HCT116 (cell line): ENCODE results near the gene TSC2. TPM values are rescaled to one million over a fixed set of nuclear protein-coding genes. Genes with fewer than 3 reads are reported as not detected.

ENCODE experiments used
- ATAC-seq: fragments of 200-7000 bp; cut with Tn5 transposase; 2 replicates; pipeline ENCODE4 v1.9.1; 2020; ENCODE audit warnings: mild to moderate bottlenecking, moderate library complexity
- BruUV-seq: library from RNA; stranded (reverse); fragments of 400-500 nt; replicated peaks from 2 replicates; lab custom pipeline; 2021; lab: Mats Ljungman, UMichigan
- CTCF ChIA-PET: fragments of 300-600 bp; sonication (Branson Sonifier 250); formaldehyde crosslinking; loops from one replicate; lab custom pipeline; 2021; ENCODE audit warnings: antibody characterized with exemption; lab: Charles Lee
- POLR2A ChIA-PET: fragments of 300-600, 350-600 bp; sonication (Branson Sonifier 250); formaldehyde crosslinking; loops from one replicate; lab custom pipeline; 2021; ENCODE audit warnings: antibody characterized with exemption; lab: Charles Lee
- RAD21 ChIA-PET, 2 experiments: fragments of 300-600 bp; sonication (Branson Sonifier 250); formaldehyde crosslinking; loops; one replicate each; lab custom pipeline; 2023; ENCODE audit warnings: low total read pairs in 2 of 2; ENCODE audit not compliant: uncharacterized antibody in 2 of 2, unreplicated experiment in 2 of 2, low non-redundant PET in 1 of 2; lab: Charles Lee
- DNase-seq: peaks from one replicate; pipeline ENCODE4 v3.0.0-alpha.2; 2010; ENCODE audit warnings: low read depth, low spot score
- H2AFZ ChIP-seq: fragments of 200-600 bp; shearing (Covaris generic), sonication (generic); 2 replicates; pipeline ENCODE4 v1.6.1; 2017; ENCODE audit warnings: low read depth, mixed run types, mixed read lengths, antibody characterized with exemption, low read length; ENCODE audit not compliant: poor library complexity, severe bottlenecking
- H3K27ac ChIP-seq: 2 replicates; pipeline ENCODE4 v1.5.1; 2012; ENCODE audit warnings: low read depth, low read length
- H3K27me3 ChIP-seq: fragments of 200-600 bp; sonication (generic); 2 replicates; pipeline ENCODE4 v1.6.1; 2016; ENCODE audit warnings: mixed run types, low read length, mixed read lengths; ENCODE audit not compliant: insufficient read depth
- H3K36me3 ChIP-seq, 2 experiments: fragments of 200-500 bp in 1 of 2; fragments of 200-600 bp in 1 of 2; sonication (Bioruptor generic) in 1 of 2; sonication (generic) in 1 of 2; 2 replicates each; pipeline versions ENCODE4 v1.5.1 to v1.6.1; 2014 to 2016; ENCODE audit warnings: low read length in 2 of 2, inconsistent platforms in 1 of 2, mixed read lengths in 1 of 2, mixed run types in 1 of 2; ENCODE audit not compliant: insufficient read depth in 2 of 2, control insufficient read depth in 1 of 2
- H3K4me1 ChIP-seq, 2 experiments: fragments of 200-600 bp in 1 of 2; sonication (generic) in 1 of 2; 2 replicates each; pipeline versions ENCODE4 v1.5.1 to v1.6.1; 2012 to 2017; ENCODE audit warnings: low read length in 2 of 2, inconsistent platforms in 1 of 2, mild to moderate bottlenecking in 1 of 2, mixed read lengths in 1 of 2, mixed run types in 1 of 2, moderate library complexity in 1 of 2; ENCODE audit not compliant: insufficient read depth in 2 of 2, control insufficient read depth in 1 of 2
- H3K4me2 ChIP-seq: fragments of 200-600 bp; sonication (generic); 2 replicates; pipeline ENCODE4 v1.6.1; 2017; ENCODE audit warnings: mixed run types, low read length, mixed read lengths
- H3K4me3 ChIP-seq, 2 experiments: fragments of 200-600 bp in 1 of 2; sonication (generic) in 1 of 2; replicated peaks in 1 of 2; 2 replicates each; pipeline ENCODE4 v1.5.1; 2011 to 2016; ENCODE audit warnings: low read length in 2 of 2, control low read depth in 1 of 2, low read depth in 1 of 2, mild to moderate bottlenecking in 1 of 2, mixed read lengths in 1 of 2, mixed run types in 1 of 2
- H3K79me2 ChIP-seq: fragments of 200-600 bp; sonication (generic); 2 replicates; pipeline ENCODE4 v1.6.1; 2017; ENCODE audit warnings: mild to moderate bottlenecking, mixed run types, low read length, moderate library complexity, mixed read lengths; ENCODE audit not compliant: insufficient read depth
- H3K9ac ChIP-seq: fragments of 200-600 bp; sonication (generic); 2 replicates; pipeline ENCODE4 v1.6.1; 2016; ENCODE audit warnings: low read length, mixed read lengths
- H3K9me2 ChIP-seq: fragments of 200-600 bp; sonication (generic), shearing (Covaris generic); 2 replicates; pipeline ENCODE4 v1.6.1; 2017; ENCODE audit warnings: mixed run types, mild to moderate bottlenecking, moderate library complexity; ENCODE audit not compliant: insufficient read depth
- H3K9me3 ChIP-seq, 2 experiments: fragments of 200-500 bp in 1 of 2; fragments of 200-600 bp in 1 of 2; sonication (Bioruptor generic) in 1 of 2; sonication (generic) in 1 of 2; 2 replicates each; pipeline ENCODE4 v1.6.1; 2014 to 2017; ENCODE audit warnings: low read length in 2 of 2, mixed read lengths in 2 of 2, inconsistent platforms in 1 of 2, low read depth in 1 of 2, mild to moderate bottlenecking in 1 of 2, mixed run types in 1 of 2, moderate library complexity in 1 of 2; ENCODE audit not compliant: control insufficient read depth in 1 of 2, insufficient read depth in 1 of 2
- H4K20me1 ChIP-seq: fragments of 200-600 bp; sonication (generic), shearing (Covaris generic); 2 replicates; pipeline ENCODE4 v1.6.1; 2017; ENCODE audit warnings: mixed run types, mild to moderate bottlenecking, moderate library complexity; ENCODE audit not compliant: insufficient read depth
- CBX3 ChIP-seq: IDR thresholded peaks from 2 replicates; pipeline ENCODE4 v1.6.1; 2012; ENCODE audit warnings: low read depth
- JUND ChIP-seq: IDR thresholded peaks from 2 replicates; pipeline ENCODE4 v1.6.1; 2012
- POLR2A ChIP-seq: IDR thresholded peaks from 2 replicates; pipeline ENCODE4 v1.7.0; 2011; ENCODE audit warnings: borderline replicate concordance; ENCODE audit not compliant: insufficient read depth, insufficient read length; ENCODE audit errors: extremely low read depth
- POLR2AphosphoS5 ChIP-seq: IDR thresholded peaks from 2 replicates; pipeline ENCODE4 v1.6.1; 2011; ENCODE audit warnings: mild to moderate bottlenecking, low read depth, low read length, moderate library complexity
- RAD21 ChIP-seq: IDR thresholded peaks from 2 replicates; pipeline ENCODE4 v1.6.1; 2012; ENCODE audit warnings: low read depth, mild to moderate bottlenecking
- SIN3A ChIP-seq: IDR thresholded peaks from 2 replicates; pipeline ENCODE4 v1.6.1; 2012; ENCODE audit warnings: low read depth
- SRF ChIP-seq: IDR thresholded peaks from 2 replicates; pipeline ENCODE4 v1.6.1; 2012; ENCODE audit warnings: low read depth
- ZFX ChIP-seq: fragments of 450-650 bp; IDR thresholded peaks from 2 replicates; pipeline ENCODE4 v1.6.1; 2017
- intact Hi-C: fragments of 100-400 bp; cut with micrococcal nuclease; formaldehyde crosslinking; loops from 2 replicates; pipeline ENCODE4 v1.10.0; 2022
- total RNA-seq: library from RNA; stranded (reverse); gene quantifications from one replicate; pipeline ENCODE4 v1.2.1, GENCODE V29; 2021; ENCODE audit not compliant: unreplicated experiment
- TF ChIP-seq, protein P1 (sequence below), 3 experiments: fragments of 200-600 bp in 1 of 3; sonication (generic) in 1 of 3; IDR thresholded peaks in 2 of 3; conservative IDR thresholded peaks in 1 of 3; 2 replicates each; pipeline ENCODE4 v1.5.1; 2012 to 2017; ENCODE audit warnings: low read depth in 2 of 3, low read length in 2 of 3, antibody characterized with exemption in 1 of 3, borderline replicate concordance in 1 of 3, control low read depth in 1 of 3, mild to moderate bottlenecking in 1 of 3, mixed read lengths in 1 of 3, mixed run types in 1 of 3, moderate library complexity in 1 of 3; ENCODE audit not compliant: insufficient read depth in 1 of 3
- TF ChIP-seq, protein P2 (sequence below): IDR thresholded peaks from 2 replicates; pipeline ENCODE4 v1.6.1; 2011; ENCODE audit warnings: mild to moderate bottlenecking, low read length, moderate library complexity; ENCODE audit not compliant: insufficient replicate concordance; ENCODE audit errors: extremely low read depth

The TSC2 gene
- total RNA-seq, 1 experiment from 2014 or later = 74.1 TPM

DNA sequence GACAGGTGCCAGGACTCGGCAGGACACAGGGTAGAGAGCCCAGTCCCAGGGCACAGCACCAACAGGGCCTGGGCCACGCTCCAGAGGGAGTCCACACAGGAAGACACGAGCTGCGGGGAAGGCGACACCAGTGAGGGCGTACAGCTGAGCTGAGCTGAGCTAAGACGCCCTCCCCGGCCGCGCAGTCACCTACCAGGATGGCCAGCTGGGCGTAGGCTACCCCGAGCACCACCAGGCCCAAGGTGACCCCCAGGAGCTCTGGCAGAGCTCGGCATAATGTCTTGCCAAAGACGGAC lies 42.6 kb downstream of the TSC2 start:
- H2AFZ ChIP-seq = no peak overlapping the region
- H3K27ac ChIP-seq = peak overlapping the region; percentile 80
- no peaks in the 10 kb centered on the region for H3K27me3 ChIP-seq
- peak overlapping the region; percentile 44; the same call in 1 of the 2 replicates for H3K9ac ChIP-seq
- H3K9me2 ChIP-seq = no peaks in the 10 kb centered on the region
- peak overlapping the region; percentile 17 to 48; a peak in 1 of 4 replicates for H3K4me3 ChIP-seq
- H3K9me3 ChIP-seq = no peaks in the 10 kb centered on the region
- H3K79me2 ChIP-seq = no peaks in the 10 kb centered on the region
- intact Hi-C loops = loop anchor here (2.0 kb wide), 1 partner anchor 68 kb away; no protein-coding TSS in a partner anchor
- no peaks in the 10 kb centered on the region for H4K20me1 ChIP-seq
- DNase-seq (no peak), ATAC-seq (peak; percentile 1)
- ChIA-PET RAD21 (no interaction called here), POLR2A (interaction anchor here (0.8 to 1.1 kb wide), 3 partner anchors 65 to 86 kb away, joined by 3 read pairs; partner anchors contain the start of gene TRAF7), CTCF (interaction anchor here (0.7 to 2.0 kb wide), 4 partner anchors 50 to 226 kb away, joined by 3 to 18 read pairs (median 8); no protein-coding TSS in a partner anchor)
- H3K36me3 ChIP-seq = peaks cover 5 to 18% of the 10 kb centered on the region in 2 experiments; a peak in 2 of 4 replicates
- H3K4me1 ChIP-seq = peaks cover 9 to 29% of the 10 kb centered on the region in 2 experiments
- TF ChIP-seq CBX3 (no peak), SIN3A (no peak), RAD21 (no peak), JUND (no peak), POLR2AphosphoS5 (no peak), POLR2A (no peak), ZFX (no peak; the same call in 1 of the 2 replicates), SRF (no peak)
- TF ChIP-seq, protein P1, sequence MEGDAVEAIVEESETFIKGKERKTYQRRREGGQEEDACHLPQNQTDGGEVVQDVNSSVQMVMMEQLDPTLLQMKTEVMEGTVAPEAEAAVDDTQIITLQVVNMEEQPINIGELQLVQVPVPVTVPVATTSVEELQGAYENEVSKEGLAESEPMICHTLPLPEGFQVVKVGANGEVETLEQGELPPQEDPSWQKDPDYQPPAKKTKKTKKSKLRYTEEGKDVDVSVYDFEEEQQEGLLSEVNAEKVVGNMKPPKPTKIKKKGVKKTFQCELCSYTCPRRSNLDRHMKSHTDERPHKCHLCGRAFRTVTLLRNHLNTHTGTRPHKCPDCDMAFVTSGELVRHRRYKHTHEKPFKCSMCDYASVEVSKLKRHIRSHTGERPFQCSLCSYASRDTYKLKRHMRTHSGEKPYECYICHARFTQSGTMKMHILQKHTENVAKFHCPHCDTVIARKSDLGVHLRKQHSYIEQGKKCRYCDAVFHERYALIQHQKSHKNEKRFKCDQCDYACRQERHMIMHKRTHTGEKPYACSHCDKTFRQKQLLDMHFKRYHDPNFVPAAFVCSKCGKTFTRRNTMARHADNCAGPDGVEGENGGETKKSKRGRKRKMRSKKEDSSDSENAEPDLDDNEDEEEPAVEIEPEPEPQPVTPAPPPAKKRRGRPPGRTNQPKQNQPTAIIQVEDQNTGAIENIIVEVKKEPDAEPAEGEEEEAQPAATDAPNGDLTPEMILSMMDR (IDR thresholded peaks at IDR 0.05 in 2 of 3, conservative IDR thresholded peaks at IDR 0.05 in 1 of 3; ENCODE audit: borderline replicate concordance in 1 of 3, insufficient read depth in 1 of 3, low read depth in 2 of 3, low read length in 2 of 3) = no peak
- TF ChIP-seq, protein P2, sequence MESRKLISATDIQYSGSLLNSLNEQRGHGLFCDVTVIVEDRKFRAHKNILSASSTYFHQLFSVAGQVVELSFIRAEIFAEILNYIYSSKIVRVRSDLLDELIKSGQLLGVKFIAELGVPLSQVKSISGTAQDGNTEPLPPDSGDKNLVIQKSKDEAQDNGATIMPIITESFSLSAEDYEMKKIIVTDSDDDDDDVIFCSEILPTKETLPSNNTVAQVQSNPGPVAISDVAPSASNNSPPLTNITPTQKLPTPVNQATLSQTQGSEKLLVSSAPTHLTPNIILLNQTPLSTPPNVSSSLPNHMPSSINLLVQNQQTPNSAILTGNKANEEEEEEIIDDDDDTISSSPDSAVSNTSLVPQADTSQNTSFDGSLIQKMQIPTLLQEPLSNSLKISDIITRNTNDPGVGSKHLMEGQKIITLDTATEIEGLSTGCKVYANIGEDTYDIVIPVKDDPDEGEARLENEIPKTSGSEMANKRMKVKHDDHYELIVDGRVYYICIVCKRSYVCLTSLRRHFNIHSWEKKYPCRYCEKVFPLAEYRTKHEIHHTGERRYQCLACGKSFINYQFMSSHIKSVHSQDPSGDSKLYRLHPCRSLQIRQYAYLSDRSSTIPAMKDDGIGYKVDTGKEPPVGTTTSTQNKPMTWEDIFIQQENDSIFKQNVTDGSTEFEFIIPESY = no peak
- H3K4me2 ChIP-seq = peak overlapping the region; percentile 81
- BruUV-seq = no TSS peak
